GM19351 (cell line): Measurements from ENCODE around the gene PNLIPRP2.

Experiments
- ATAC-seq: cut with Tn5 transposase; IDR thresholded peaks from one replicate; pipeline ENCODE4 v1.9.1; 2021; ENCODE audit warnings: mild to moderate bottlenecking, moderate library complexity; ENCODE audit not compliant: unreplicated experiment

PNLIPRP2 gene

DNA sequence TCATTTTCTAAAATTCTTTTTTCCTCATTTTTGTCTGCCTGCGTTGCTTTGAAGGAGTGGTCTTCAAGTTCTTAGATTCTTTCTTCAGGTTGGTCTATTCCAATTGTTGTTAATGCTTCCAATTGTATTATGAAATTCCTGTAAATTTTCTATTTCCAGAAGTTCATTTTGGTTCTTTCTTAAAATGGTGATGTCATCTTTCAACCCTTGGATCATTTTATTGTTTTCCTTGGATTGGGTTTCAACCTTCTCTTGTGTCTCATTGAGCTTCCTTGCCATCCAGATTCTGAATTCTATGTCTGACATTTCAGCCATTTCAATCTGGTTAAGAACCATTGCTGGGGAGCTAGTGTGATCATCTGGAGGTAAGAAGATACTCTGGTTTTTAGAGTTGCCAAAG lies 33.1 kb downstream of the PNLIPRP2 start:
- ATAC-seq = no peak

DNA sequence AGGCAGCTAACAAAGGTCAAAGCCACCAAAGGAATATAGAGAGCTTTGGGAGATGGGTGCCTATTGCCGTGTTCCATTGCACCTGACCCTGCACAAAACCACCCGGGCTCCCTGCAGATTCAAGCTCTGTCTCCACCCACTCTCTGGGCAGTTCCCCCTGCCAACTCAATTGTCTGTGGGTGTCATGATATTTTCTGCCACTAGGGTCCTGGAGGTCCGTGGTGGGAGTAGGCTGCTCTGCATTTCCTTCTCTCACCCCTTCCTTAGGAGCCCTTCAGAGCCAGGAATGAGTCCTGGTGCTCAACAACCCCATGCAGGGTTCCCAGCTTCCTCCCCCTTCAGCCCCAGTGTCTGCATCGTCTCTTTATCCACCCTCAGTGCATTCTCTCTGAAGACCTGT lies 34.1 kb downstream of the PNLIPRP2 start:
- ATAC-seq = peak; percentile 88

DNA sequence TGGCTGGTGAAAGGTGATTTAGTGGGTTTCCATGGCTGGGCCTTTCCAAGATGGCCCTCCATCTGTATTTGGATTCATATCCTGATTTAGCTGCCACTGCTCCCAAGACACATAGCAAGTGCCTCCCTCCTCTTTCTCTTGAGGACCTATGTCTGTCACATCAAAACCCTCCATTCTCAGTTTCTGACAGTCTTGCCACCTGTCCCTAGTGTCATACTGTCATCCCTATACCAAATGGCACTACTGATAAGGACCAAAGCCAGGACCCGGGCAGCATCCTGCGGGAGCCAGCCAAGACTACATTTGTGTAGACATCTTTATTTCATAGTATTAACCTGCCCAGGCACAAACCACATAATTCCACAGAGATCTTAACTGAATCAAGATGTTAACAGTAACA lies 34.8 kb downstream of the PNLIPRP2 start:
- no peak for ATAC-seq

DNA sequence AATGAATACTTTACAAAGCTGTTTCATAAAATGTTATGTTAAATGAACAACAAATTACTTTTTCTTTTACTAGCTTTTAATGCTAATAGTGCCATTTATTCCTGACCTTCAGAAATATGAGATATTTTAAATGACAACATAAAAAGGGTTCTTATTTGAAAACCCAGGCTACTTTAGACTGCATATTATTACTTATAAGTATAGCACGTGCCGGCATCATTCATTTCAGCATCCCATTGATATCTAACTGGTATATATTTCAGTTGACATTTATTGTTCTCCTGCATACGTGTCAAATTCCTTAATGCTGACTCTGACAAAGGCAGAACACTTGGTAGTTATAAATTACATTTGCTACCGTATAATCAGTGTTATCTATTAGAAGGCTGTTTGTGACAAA lies 35.3 kb downstream of the PNLIPRP2 start:
- no peak for ATAC-seq

DNA sequence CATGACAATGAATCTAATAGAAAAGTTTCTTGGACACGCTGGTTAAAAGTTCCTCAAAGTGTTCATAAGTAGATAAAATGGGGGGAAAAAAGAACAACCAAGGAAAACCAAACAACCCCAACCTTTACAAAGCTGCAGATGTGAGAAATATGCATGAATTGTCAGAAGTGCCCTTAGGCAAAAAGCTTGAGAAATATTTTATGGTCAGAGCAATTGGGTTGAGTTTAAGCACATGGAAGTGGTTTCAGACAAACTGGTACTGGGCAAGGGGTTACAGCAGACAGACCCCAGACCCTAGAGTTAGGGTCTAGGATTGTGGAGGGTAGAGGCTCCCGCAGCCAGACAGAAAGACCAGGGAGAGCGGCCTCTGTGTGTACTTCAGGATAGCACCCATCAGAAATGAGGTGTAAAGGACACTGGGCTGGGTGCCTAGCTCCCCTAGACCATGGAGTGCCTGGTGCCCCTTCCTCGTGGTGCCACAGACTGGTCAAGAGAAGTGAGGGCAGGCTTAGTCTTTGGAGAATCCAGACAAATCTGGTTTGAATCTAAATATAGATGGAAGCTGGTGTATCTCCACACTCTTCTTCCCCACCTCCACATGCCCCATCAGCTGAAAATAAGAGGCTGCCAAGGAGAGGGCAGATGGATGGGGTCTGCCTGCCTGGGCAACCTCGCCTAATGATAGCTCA lies 37.3 kb downstream of the PNLIPRP2 start:
- no peak for ATAC-seq

DNA sequence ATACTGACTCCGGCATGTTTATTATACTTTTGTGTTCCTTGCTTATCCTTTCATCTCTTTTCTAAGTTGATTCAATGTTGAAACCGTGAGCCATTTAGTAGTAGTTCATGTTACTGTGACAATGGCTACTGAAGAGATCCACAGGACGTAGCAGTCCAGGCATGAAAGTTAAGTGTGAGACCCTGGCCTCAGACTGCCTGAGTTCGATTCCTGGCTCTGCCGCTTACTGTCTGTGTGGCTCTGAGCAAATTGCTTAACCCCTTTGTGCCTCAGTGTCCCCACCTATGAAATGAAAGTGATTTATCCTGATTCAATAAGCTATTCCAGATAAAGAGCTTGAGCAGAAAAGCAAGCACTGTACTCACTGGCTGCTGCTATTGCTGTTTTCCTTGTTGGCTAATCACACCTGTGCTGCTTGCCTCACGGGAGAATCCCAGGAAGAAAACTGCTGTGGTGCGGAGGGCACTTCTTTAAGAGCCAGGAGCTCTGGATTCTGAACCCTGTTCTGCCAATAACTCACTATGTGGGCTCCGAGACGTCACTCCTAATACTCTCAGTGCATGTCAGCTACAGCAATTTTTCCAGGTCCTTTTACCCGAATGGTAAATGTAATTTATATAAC lies 38.4 kb downstream of the PNLIPRP2 start:
- no peak for ATAC-seq

DNA sequence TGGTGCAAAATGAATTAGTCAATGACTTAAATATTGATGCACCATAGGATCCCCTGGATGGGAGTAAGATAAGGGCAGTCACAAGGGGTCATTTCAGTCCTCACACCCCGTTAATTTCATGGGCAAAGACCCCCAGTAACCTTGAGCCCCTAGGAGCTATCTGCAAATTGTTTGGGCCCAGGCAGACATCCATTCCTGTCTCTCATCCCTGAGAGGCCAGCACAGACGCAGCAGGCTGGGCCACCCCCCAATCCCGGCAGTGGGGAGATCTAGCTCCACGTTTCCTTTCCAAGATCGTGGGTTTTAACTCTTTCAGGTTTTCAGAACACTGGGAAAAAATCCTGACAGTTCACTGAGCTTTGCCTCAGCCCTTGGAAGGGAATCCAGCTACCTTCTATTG lies 40.1 kb downstream of the PNLIPRP2 start:
- no peak for ATAC-seq

DNA sequence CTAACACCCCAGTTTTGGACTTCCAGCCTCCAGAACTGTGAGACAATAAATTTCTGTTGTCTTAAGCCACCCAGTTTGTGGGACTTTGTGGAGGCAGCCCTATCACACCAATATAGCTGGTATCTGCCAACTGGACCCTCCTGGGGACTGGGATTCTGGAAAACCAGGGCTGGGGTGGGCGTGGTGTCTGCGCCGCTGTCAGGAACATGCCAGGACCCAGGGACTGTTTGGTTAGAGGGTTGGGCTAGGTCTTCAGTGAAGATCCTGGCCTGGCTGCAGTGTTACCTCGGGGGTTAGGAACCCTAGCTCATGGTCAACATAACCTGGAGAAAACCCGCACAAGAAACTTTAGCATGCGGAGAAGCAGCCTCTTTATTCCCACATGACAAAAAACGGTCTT lies 42.6 kb downstream of the PNLIPRP2 start:
- ATAC-seq = no peak

DNA sequence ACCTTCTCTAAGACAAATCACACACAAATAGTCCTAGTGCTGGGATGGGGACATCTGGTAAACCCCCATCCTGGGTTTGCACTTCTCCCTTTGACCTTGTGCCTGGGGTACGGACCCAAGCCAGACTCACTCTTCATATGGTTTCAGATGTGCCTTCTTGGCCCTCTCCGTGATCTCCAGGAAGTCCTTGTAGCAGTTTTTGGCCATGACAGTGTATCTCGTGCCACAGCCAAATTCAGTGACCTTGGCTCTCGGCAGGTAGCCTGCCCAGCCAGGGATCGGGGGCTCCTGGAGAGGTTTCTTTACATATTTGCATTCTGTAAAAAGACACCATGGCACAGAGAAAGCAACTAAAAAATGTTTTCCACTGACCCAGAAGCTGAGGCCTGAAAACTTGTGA lies 43.9 kb downstream of the PNLIPRP2 start:
- no peak for ATAC-seq

DNA sequence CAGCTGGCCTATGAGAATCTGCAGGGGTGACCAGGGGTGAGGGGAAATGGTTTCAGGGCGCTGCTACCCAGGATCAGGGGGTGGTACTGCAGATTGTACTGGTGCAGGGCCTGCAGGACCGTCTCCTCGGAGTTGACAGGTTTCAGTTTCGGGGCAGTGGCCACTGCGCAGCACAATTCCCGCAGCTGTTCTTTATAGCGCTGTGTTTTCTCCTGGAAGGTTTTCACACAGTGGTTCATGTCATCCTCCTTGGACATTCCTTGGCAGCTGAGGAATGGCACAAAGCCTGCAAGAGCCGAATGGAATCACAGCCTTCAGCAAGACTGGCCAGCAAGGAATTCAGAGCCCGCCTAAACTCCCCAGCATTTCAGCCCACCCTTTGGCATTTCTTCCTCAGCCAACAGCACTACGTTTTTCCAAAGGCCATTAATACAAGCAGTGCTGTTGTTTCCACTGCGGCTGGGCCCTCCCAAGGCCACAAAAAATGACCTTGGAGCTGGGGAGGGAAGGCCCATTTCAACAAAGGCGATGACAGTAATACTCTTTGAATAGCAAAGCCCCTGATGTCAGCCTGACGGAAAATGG lies 44.9 kb downstream of the PNLIPRP2 start:
- ATAC-seq = no peak

DNA sequence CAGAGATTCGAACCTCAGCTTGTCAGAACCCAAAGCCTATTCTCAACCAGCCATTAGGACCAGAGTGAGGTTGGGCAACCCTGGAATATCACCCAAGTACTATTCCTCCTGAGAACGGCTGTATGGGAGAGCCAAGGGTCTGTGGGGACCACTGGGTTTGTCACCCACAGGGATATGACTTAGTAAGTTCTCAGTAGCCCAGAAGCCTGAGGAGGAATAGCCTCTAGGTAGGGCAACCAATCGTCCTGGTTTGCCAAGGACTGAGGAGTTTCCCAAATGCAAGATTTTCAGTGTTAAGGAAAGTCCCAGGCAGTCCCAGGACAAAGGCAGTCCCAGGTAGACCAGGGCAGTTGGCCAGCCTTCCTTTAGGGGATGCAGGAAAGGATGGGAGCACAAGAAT lies 46.7 kb downstream of the PNLIPRP2 start:
- no peak for ATAC-seq

DNA sequence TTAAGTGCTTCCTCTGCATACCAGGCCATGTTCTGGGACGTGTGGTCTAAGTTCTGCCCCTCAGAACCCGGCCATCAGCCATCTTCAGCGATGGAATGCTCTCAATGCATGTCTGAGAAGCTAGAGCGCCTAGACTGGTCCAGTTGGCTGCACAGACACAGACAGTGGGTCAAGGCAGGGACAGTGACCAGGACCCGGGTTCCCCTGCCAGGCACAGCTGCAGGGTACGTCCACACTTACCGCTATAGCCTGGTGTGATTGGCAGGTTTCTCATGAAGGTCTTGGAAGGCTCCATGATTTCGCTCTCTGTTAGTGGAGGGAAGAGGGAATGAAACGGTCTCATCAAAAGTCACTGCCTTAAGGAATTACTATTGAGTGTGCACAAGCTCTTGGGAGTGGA lies 47.3 kb downstream of the PNLIPRP2 start:
- no peak for ATAC-seq

DNA sequence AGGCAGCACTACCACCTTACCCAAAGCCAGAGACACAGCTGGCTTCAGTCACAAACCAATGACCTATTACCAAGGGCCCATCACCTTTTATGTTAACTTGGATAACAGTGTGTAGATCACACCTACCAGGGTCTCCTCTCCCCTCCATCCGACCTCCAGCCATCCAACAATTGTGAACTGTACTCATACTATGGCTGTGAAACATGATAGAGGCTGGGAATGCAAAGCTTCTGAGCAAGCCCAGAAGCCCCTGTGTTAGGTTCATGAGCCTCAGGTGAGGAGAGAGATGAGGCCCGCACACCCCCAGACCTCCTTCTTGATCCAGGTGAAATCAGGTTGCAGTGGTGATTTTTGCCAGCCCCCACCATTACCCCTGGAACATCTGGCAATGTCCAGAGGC lies 47.7 kb downstream of the PNLIPRP2 start:
- ATAC-seq = no peak

DNA sequence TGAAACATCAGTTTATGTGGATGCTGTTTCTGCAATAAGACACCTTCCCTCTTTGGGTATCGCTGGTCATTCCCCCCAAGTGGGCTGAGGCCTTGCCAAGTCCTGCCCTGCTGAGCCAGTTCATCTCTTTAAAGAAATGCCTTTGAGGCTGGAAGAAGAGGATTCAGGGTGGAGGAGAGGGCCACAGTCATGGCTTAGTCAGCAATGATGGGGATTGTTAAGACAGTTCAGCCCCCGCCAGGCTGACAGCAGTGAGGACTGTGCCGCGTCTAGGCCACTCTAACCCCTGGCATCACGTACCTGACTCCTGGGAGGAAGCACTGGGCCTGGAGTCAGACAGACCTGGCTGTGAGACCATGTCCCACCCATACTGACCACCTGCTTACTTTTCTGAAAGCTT lies 48.3 kb downstream of the PNLIPRP2 start:
- ATAC-seq = no peak

DNA sequence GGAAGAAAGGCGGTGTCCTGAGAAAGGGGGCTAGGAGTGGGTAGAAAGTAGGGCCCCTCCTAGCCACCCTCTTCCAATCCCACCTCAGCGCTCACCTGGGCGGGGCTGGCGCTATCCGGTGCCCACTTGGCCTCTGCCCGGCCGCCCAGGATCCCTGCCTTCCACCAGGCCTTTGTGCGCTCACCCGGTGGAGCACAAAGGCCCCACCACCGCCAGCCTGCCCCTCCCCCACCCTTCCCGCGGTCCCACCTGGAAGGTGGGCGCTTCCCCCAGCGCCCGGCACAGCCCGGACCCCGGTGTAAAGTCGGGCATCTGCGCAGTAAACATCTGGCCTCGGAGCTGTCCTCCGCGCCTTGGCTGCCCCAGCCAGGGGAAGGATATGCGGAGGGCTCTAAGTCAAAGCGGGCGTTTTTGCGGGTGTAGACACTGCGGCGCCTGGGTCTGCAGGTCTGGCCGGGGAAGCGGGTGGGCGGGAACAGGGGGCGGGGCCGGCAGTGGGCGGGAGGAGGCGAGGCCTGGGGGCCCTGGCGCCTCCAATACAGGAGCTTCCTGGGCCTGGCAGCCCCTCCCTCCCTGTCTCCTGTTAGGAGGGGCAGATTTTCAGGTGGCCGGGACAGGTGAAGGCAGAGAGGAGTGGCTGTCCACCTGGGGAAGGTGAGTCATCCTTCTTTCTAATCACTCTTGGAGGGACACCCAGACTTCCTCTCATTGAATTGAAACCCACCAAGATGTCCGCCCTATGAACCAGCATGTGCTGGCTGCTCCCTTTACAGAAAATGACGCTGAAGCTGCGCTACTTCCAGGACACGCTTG lies 49.3 kb downstream of the PNLIPRP2 start:
- ATAC-seq = no peak

DNA sequence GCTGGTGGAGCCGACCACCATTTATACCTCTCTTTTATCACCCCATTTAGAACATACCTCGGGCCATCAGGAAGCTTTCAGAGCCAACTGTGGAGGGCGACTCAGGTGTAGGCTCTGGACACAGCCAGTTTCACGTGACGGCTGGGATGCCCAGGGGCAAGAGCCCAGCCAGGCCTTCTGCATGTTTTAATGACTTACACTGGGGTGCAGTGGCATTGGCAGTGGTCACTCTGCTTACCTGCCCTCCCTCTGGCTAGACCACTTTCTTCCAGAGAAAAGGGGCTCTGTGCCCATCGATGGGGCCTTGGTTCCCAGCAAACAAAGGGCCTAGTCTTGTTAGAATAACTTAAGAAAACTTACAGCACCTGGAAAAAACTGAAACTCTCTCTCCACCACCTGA lies 50.0 kb downstream of the PNLIPRP2 start:
- ATAC-seq = no peak

DNA sequence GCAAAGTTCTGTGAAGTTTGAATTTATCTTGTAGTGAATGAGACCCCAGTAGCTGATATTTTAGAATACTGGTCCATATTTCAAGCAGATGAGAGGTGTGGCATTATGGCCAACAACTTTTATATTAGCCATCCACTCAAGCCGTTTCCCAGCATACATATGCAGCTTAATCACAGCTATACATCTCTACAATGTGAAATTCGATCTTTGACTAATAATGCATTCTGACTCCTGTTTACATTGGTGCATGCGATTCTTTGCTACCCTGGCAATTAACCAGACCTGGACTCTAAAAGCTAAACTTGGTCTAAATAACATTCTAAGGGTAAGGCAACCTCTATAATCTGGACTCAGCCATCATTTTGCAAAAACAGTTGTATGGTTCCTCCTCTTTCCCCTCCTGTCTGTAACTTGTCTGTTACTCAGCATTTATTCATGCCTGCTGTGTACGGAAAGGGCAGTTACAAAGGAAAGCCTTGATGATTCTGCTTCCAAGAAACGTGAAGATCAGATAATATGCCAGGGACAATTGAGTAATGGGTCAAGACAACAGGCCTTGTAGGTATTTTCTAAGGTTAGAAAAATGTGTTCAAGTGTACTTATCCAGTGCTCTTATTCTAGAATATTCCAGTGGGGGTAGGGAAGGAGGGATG lies 50.6 kb downstream of the PNLIPRP2 start:
- ATAC-seq = no peak

DNA sequence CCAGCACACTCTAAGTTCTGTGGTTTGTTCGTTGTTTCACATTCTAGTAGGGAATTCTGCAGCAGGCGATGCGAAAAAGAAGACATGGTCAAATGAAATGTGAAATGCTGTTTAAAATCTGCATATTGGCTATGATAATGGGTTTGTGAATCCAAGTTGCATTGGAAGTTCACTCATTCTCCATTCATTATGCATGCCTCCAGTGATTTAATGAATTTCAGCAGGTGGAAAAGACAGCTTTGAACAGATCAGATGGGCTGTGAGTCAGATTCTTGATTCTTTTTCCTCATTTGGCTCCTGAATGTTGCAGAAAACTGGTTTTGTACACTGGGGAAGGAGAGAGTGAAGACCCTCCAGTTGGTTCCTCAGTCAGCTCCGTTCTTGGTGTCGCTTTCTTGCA lies 52.1 kb downstream of the PNLIPRP2 start:
- ATAC-seq = no peak

DNA sequence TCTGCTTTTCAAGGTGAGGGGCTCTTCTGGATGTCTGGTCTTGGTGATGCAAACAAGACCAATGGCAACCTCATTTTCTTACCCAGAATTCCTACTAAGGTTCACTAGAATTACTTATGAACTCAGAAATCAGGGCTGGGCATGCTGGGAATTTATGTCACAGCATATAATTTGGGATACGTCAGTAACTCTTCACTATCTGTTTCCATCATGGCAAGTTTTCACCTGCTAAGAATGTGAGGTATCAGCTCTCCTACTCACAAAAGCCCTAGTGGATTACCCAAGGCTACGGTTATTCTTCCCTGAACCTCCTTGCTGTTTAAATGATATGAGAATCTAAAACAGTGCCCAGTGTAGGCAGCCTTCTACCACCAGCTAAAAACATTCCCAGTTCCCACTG lies 53.1 kb downstream of the PNLIPRP2 start:
- ATAC-seq = no peak

DNA sequence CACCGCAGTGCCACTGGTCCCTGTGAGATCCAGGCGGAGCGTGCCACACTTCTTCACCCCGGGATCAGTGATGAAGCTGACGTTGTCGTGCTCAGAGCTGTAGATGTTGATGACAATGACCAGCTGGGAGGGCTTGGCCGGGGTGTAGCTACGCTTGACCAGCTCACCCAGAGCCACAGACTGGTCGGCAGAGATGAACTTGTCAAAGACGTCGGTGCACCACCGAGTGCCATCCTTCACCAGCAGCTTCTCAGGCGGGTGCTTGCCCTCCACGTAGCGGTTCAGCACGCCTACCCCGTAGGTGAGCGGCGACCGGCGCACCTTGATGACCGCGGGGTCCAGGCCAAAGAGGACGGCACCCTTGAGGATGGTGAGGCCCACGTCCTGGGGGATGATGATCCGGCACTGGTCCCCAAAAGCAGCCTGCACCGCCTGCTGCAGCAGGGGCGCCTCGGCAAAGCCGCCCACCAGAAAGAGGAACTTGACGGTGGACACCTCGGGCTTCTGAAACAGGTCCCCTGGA lies 54.2 kb downstream of the PNLIPRP2 start:
- no peak for ATAC-seq

DNA sequence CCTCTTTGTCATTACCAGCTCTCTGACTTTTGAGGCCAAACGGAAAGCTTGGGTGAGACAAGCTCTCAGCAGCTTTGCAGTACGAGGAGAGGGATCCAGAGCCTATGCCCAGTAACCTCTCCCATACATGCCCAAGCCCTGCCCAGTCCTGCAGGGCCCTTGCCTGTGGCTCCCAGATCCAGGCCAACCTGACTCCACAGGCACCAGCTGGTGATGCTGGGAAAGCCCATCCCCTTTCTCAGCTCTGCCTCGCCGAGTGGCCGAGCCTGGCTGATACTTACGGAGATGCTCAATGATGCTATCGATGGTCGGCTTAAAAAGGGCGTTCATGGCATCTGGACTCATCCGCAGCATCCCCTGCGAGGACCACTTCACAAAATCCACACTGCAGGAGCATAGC lies 55.4 kb downstream of the PNLIPRP2 start:
- ATAC-seq = no peak
